RWPE2 (cell line): ENCODE measurements around the gene STK32A.

Experiments used
- ATAC-seq: fragments of 200-7000 bp; cut with Tn5 transposase; 3 replicates; pipeline ENCODE4 v1.9.1; 2021; ENCODE audit warnings: low read depth
- DNase-seq: peaks from one replicate; pipeline ENCODE4 v3.0.0-alpha.2; 2020; ENCODE audit warnings: low spot score
- H3K27ac ChIP-seq: fragments of 450-650 bp; 2 replicates; pipeline ENCODE4 v1.5.1; 2017; ENCODE audit warnings: mild to moderate bottlenecking; ENCODE audit not compliant: poor library complexity, severe bottlenecking
- H3K27me3 ChIP-seq: fragments of 250-450 bp; sonication (Bioruptor Pico); 2 replicates; pipeline ENCODE4 v1.5.1; 2021; ENCODE audit warnings: mild to moderate bottlenecking, moderate library complexity; ENCODE audit not compliant: insufficient read depth, poor library complexity, severe bottlenecking
- H3K36me3 ChIP-seq: fragments of 250-450 bp; sonication (Bioruptor Pico); 2 replicates; pipeline ENCODE4 v1.5.1; 2020; ENCODE audit warnings: low read depth, mild to moderate bottlenecking, moderate library complexity
- H3K4me1 ChIP-seq: fragments of 250-450 bp; sonication (Bioruptor Pico); 2 replicates; pipeline ENCODE4 v1.5.1; 2021; ENCODE audit warnings: mild to moderate bottlenecking, moderate library complexity; ENCODE audit not compliant: insufficient read depth, poor library complexity, severe bottlenecking
- H3K4me3 ChIP-seq: fragments of 250-450 bp; sonication (Bioruptor Pico); 2 replicates; pipeline ENCODE4 v1.5.1; 2021; ENCODE audit warnings: mild to moderate bottlenecking, moderate library complexity; ENCODE audit not compliant: severe bottlenecking
- H3K9me3 ChIP-seq: fragments of 250-450 bp; sonication (Bioruptor Pico); 2 replicates; pipeline ENCODE4 v1.5.1; 2021; ENCODE audit warnings: mild to moderate bottlenecking, moderate library complexity; ENCODE audit not compliant: severe bottlenecking
- TF ChIP-seq, protein P1 (sequence below): fragments of 450-650 bp; IDR thresholded peaks from one replicate; pipeline ENCODE4 v1.5.1; 2017; ENCODE audit warnings: mild to moderate bottlenecking, moderate library complexity; ENCODE audit not compliant: poor library complexity, severe bottlenecking

STK32A gene

DNA sequence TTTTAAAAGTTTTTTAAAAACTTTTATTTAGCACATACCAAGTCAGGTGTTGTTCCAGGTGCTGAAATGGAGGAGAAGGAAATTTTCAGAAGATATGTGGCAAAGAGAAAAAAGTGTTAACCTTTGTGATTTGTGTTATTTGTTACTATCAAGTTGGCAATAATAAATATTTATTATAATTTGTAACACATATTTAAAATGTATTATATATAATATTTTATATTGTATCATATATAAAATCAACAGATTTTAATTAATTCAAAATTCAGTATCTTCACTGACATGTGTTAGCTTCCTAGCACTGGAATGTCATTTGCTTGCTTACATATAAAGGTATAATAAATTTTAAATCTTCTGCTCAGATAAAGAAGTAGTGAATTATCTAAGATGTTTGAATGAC is 71.5 kb downstream of the STK32A start:
- DNase-seq, result no peak
- no peak for ATAC-seq
- H3K9me3 ChIP-seq, result no peaks in the 10 kb centered on the region
- H3K27ac ChIP-seq, result no peak overlapping the region
- no peak overlapping the region for H3K4me3 ChIP-seq
- H3K36me3 ChIP-seq, result no peaks in the 10 kb centered on the region
- peaks cover 20% of the 10 kb centered on the region for H3K4me1 ChIP-seq
- TF ChIP-seq, protein P1, sequence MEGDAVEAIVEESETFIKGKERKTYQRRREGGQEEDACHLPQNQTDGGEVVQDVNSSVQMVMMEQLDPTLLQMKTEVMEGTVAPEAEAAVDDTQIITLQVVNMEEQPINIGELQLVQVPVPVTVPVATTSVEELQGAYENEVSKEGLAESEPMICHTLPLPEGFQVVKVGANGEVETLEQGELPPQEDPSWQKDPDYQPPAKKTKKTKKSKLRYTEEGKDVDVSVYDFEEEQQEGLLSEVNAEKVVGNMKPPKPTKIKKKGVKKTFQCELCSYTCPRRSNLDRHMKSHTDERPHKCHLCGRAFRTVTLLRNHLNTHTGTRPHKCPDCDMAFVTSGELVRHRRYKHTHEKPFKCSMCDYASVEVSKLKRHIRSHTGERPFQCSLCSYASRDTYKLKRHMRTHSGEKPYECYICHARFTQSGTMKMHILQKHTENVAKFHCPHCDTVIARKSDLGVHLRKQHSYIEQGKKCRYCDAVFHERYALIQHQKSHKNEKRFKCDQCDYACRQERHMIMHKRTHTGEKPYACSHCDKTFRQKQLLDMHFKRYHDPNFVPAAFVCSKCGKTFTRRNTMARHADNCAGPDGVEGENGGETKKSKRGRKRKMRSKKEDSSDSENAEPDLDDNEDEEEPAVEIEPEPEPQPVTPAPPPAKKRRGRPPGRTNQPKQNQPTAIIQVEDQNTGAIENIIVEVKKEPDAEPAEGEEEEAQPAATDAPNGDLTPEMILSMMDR, result no peak
- H3K27me3 ChIP-seq, result no peaks in the 10 kb centered on the region

DNA sequence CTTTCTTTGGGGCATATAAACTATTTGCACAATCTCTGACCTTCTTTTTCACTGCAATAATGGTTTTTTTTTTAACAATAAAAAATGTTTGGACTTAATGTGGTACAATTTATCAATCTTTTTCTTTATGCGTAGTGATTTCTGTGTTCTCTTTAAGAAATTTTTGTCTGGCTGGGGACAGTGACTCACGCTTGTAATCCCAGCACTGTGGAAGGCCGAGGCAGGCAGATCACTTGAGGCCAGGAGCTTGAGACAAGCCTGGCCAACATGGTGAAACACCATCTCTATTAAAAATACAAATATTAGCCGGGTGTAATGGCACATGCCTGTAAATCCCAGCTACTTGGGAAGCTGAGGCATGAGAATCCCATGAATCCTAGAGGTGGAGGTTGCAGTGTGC is 72.3 kb downstream of the STK32A start:
- Histone ChIP-seq H3K27me3 (no peaks in the 10 kb centered on the region), H3K27ac (no peak overlapping the region), H3K36me3 (no peaks in the 10 kb centered on the region), H3K9me3 (no peaks in the 10 kb centered on the region), H3K4me3 (no peak overlapping the region), H3K4me1 (peaks cover 20% of the 10 kb centered on the region)
- TF ChIP-seq, protein P1, result no peak
- DNase-seq (no peak), ATAC-seq (no peak)

DNA sequence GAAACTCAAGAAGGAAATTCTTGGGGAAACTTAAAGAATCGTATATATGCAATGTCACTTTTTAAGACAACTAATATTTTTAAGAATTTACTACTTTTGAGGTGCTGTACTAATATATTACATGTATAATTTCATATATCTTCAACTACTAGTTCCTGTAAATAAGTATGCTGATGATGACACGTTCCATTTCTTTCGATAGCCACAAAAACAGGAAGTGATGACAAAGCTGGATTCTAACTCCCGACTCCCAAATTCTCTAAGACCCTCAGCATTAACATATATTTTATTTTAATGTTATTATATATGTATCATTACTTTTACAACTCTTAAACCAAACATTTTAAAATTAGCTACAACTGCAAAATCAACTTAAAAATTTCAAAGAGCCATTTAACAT is 74.8 kb downstream of the STK32A start:
- ATAC-seq (no peak), DNase-seq (no peak)
- Histone ChIP-seq H3K36me3 (no peaks in the 10 kb centered on the region), H3K27me3 (no peaks in the 10 kb centered on the region), H3K27ac (peak overlapping the region; percentile 55), H3K9me3 (no peaks in the 10 kb centered on the region), H3K4me3 (no peak overlapping the region), H3K4me1 (peaks cover 10% of the 10 kb centered on the region)
- TF ChIP-seq, protein P1, result no peak

DNA sequence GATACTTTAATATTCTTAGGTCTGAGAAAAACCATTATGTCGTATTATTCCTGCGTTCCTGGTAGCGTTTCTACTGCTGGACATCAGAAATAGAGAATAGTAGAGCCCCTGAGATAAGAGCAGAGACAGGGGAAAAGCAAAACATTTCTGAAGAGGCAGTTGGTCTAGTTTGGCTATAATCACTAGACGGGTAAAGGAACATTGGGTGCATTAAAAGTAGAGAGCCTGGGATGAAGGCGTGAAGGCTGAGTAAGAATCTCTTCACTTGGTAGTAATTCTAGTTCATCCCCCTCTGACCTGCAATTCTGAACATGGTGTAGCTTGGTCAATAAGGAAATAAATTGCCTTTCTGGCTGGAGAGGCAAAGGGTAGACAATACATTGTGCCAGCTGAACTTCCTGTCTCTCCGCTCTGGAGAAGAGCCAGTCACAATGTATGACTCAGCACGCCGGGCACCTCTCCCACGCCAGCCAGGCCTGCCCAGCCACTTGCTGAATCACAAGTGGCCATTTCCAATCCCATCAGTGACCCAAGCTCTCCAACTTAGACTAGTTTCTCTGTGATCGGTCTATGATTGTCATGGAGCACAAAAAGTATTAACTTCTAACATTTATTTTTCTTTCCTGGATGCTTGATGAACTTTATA is 75.4 kb downstream of the STK32A start:
- Histone ChIP-seq H3K27me3 (no peaks in the 10 kb centered on the region), H3K27ac (peak overlapping the region; percentile 55), H3K4me3 (no peak overlapping the region), H3K9me3 (no peaks in the 10 kb centered on the region), H3K4me1 (peaks cover 10% of the 10 kb centered on the region), H3K36me3 (no peaks in the 10 kb centered on the region)
- DNase-seq (peak; percentile 89), ATAC-seq (peak; percentile 100)
- TF ChIP-seq, protein P1, result no peak

DNA sequence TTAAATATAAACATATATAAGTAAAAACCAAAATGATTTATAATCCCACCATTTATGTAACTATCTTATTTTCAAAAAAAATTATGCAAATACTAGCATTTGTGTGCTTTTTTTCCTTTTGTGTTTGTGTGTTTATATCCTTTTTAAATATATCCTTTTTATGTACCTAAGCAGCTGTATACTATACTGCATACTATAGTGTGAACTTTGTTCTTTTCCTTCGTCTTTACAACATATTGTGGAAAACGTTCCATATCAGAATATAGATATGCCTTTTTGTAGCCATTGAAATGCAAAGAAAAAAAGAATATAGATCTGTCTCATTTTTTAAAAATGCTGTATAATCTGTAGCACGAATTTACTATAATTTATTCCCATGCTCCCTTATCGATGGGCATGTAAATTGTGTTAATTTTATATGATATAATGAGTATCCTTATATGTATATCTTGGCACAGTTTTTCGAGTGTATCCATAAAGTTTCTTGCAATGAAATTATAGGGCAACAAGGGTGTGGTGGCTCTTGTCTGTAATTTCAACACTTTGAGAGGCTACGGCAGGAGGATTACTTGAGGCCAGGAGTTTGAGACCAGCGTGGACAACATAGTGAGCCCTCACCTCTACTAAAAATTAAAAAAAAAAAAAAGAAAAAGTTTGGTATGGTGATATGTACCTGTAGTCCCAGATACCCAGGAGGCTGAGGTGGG is 83.3 kb downstream of the STK32A start:
- TF ChIP-seq, protein P1, result no peak
- no peak for ATAC-seq

More for the DNA sequence above, 83.3 kb downstream of the STK32A start:
- DNase-seq, result no peak
- Histone ChIP-seq H3K27ac (no peak overlapping the region), H3K4me3 (no peak overlapping the region), H3K4me1 (no peaks in the 10 kb centered on the region), H3K36me3 (no peaks in the 10 kb centered on the region), H3K27me3 (no peaks in the 10 kb centered on the region), H3K9me3 (peaks cover 2% of the 10 kb centered on the region)
